Measurements from ENCODE around the gene LRRC72.
"Not testable (repeated sequence)": the region's sequence is repeated elsewhere in the genome, so short reads cannot be mapped to it uniquely, and the experiment has no call there.

LRRC72 gene

DNA sequence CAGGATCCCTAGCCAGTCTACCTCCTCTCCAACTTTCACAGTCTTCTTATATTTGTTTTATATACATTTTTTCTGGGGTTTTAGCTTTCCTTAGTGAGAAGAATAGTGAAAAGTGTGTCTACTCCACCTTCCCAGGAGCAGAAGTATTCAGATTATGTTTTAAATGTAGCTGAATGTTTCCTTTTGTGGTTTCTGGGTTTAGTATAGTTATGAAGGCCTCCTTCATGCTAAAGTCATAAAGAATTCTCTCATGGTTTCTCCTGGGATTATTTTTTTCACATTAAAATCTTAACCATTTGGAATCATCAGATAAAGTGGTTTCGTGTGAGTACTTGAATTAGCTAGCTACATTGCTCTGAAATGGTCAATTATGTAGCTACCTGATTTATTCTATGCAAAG, 68.1 kb downstream of the LRRC72 start:
- H3K4me1 ChIP-seq (ENCODE audit: control insufficient read depth, insufficient read depth, low read length) = peaks cover 2% of the 10 kb centered on the region; the same call in 1 of the 2 replicates
- H3K9me3 ChIP-seq (ENCODE audit: control insufficient read depth, insufficient read depth, low read length) = no peaks in the 10 kb centered on the region
- no peak overlapping the region for H3K4me3 ChIP-seq (ENCODE audit: low read length)
- WGBS (ENCODE audit: insufficient coverage, insufficient read length) = no CpG with 5 or more reads among the region's 1 CpG
- no peaks in the 10 kb centered on the region for H3K36me3 ChIP-seq (ENCODE audit: control insufficient read depth, insufficient read depth, low read length)
- H3K27ac ChIP-seq (ENCODE audit: low read length) = no peak overlapping the region
- DNase-seq (ENCODE audit: low read depth, low spot score) = no peak
- H3K27me3 ChIP-seq (ENCODE audit: control insufficient read depth, insufficient read depth, low read length) = no peaks in the 10 kb centered on the region

DNA sequence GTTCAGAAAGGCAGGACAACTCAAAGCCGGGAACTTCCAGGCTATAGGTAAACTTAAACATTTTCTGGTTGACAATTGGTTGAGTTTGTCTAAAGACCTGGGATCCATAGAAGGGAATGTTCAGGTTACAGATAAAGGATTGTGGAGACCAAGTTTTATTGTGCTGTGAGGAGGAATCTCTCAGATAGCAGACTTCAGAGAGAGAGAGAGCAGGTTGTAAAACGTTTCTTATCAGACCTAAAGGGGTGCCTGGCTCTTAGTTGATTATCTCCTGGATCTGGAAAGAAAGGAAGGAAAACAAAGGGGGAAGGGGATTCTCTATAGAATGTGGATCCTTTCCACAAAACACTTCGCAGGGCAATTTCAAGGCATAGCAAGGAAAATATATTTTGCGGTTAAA, 69.0 kb downstream of the LRRC72 start:
- H3K9me3 ChIP-seq (ENCODE audit: control insufficient read depth, insufficient read depth, low read length); H3K4me3 ChIP-seq (ENCODE audit: low read length); H3K4me1 ChIP-seq (ENCODE audit: control insufficient read depth, insufficient read depth, low read length); H3K36me3 ChIP-seq (ENCODE audit: control insufficient read depth, insufficient read depth, low read length); H3K27ac ChIP-seq (ENCODE audit: low read length); H3K27me3 ChIP-seq (ENCODE audit: control insufficient read depth, insufficient read depth, low read length); DNase-seq (ENCODE audit: low read depth, low spot score): not testable (repeated sequence)
- WGBS (ENCODE audit: insufficient coverage, insufficient read length) = no CpG with 5 or more reads among the region's 4 CpGs

DNA sequence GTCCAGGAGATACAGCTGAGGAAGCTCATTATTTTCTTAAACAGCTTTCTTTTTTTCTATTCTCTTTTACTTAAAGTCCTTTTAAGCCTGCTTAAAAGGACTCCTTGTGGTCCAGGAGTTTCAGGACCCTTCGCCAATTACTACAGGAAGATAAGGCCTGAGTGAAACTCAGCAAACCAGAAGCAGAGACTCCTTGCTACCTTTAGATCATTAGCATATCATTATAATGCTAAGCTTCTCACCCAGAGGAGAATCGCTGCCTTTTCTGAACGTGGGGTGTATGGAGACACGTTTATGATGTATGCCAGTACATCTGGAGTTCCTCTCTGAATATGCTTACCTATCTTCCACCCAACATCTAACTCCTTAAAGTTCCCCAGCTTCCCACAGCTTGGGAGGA, 71.4 kb downstream of the LRRC72 start:
- WGBS (ENCODE audit: insufficient coverage, insufficient read length) = no CpG with 5 or more reads among the region's 4 CpGs
- H3K9me3 ChIP-seq (ENCODE audit: control insufficient read depth, insufficient read depth, low read length) = no peaks in the 10 kb centered on the region
- no peak overlapping the region for H3K4me3 ChIP-seq (ENCODE audit: low read length)
- H3K27ac ChIP-seq (ENCODE audit: low read length) = no peak overlapping the region
- no peaks in the 10 kb centered on the region for H3K27me3 ChIP-seq (ENCODE audit: control insufficient read depth, insufficient read depth, low read length)
- peaks cover 2% of the 10 kb centered on the region; the same call in 1 of the 2 replicates for H3K4me1 ChIP-seq (ENCODE audit: control insufficient read depth, insufficient read depth, low read length)
- no peaks in the 10 kb centered on the region for H3K36me3 ChIP-seq (ENCODE audit: control insufficient read depth, insufficient read depth, low read length)
- no peak for DNase-seq (ENCODE audit: low read depth, low spot score)

DNA sequence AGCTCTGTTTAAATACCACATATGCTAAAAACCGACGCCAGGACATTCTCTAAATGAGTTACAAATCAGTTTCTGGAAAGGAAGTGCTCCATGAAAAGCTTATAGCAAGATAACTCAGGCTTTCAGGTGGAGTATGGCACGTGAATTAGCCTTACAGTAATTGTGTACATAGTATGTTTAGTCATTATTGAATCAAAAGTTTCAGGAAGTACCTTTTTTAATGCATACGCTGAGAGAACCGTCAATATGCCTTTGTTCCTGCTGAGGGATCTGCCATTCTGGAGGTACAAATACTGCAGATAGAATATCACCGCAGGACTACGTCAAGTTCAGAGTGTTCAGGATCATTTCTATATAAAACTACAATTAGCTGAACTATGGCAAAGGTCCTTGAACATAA, 73.2 kb downstream of the LRRC72 start:
- no peak for DNase-seq (ENCODE audit: low read depth, low spot score)
- Histone ChIP-seq H3K27me3 (ENCODE audit: control insufficient read depth, insufficient read depth, low read length) (no peaks in the 10 kb centered on the region), H3K9me3 (ENCODE audit: control insufficient read depth, insufficient read depth, low read length) (no peaks in the 10 kb centered on the region), H3K36me3 (ENCODE audit: control insufficient read depth, insufficient read depth, low read length) (no peaks in the 10 kb centered on the region), H3K4me1 (ENCODE audit: control insufficient read depth, insufficient read depth, low read length) (peaks cover 2% of the 10 kb centered on the region; the same call in 1 of the 2 replicates), H3K4me3 (ENCODE audit: low read length) (no peak overlapping the region), H3K27ac (ENCODE audit: low read length) (no peak overlapping the region)
- WGBS (ENCODE audit: insufficient coverage, insufficient read length) = no CpG with 5 or more reads among the region's 7 CpGs

DNA sequence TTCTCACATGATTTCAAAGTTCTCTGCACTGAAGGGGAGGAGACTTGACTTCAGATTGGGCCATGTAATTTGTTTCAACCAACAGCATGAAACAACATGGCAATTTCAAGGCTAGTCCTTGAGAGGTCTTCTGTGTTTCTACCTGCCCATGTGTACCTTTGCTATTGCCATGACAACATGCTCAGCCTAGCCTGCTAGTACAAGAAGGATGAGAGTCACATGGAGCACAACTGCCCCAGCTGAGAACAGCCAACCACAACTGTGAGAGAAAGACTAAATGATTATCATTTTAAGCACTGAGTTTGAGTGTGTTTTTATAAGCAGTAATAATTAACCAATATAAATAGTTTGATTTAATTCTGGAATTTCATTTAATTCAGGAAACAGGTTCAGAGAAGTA, 77.0 kb downstream of the LRRC72 start:
- DNase-seq (ENCODE audit: low read depth, low spot score) = no peak
- H3K36me3 ChIP-seq (ENCODE audit: control insufficient read depth, insufficient read depth, low read length) = no peaks in the 10 kb centered on the region
- no peaks in the 10 kb centered on the region for H3K9me3 ChIP-seq (ENCODE audit: control insufficient read depth, insufficient read depth, low read length)
- no peaks in the 10 kb centered on the region for H3K27me3 ChIP-seq (ENCODE audit: control insufficient read depth, insufficient read depth, low read length)
- no peak overlapping the region for H3K27ac ChIP-seq (ENCODE audit: low read length)
- H3K4me3 ChIP-seq (ENCODE audit: low read length) = no peak overlapping the region
- H3K4me1 ChIP-seq (ENCODE audit: control insufficient read depth, insufficient read depth, low read length) = no peaks in the 10 kb centered on the region

DNA sequence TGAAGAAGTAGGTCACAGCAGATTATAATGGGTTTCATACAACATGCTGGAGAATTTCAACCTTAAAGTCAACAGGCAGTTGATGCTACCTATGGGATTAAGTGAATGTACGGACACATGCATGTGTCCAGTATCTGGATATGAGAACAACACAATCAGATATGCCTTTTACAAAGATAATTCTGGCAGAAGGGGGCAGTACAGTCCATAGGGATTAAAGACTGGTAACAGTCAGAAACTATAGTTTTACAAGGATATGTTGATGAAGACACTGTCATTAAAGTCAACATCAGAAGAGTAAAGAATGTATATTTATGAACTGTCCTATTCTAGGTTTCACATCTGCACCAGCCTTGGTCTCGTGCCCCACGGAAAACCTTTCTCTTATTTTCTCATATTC, 77.4 kb downstream of the LRRC72 start:
- H3K9me3 ChIP-seq (ENCODE audit: control insufficient read depth, insufficient read depth, low read length) = no peaks in the 10 kb centered on the region
- H3K36me3 ChIP-seq (ENCODE audit: control insufficient read depth, insufficient read depth, low read length) = no peaks in the 10 kb centered on the region
- H3K4me3 ChIP-seq (ENCODE audit: low read length) = no peak overlapping the region
- WGBS (ENCODE audit: insufficient coverage, insufficient read length) = no CpG with 5 or more reads among the region's 3 CpGs
- DNase-seq (ENCODE audit: low read depth, low spot score) = no peak
- no peaks in the 10 kb centered on the region for H3K4me1 ChIP-seq (ENCODE audit: control insufficient read depth, insufficient read depth, low read length)
- no peak overlapping the region for H3K27ac ChIP-seq (ENCODE audit: low read length)
- H3K27me3 ChIP-seq (ENCODE audit: control insufficient read depth, insufficient read depth, low read length) = no peaks in the 10 kb centered on the region

DNA sequence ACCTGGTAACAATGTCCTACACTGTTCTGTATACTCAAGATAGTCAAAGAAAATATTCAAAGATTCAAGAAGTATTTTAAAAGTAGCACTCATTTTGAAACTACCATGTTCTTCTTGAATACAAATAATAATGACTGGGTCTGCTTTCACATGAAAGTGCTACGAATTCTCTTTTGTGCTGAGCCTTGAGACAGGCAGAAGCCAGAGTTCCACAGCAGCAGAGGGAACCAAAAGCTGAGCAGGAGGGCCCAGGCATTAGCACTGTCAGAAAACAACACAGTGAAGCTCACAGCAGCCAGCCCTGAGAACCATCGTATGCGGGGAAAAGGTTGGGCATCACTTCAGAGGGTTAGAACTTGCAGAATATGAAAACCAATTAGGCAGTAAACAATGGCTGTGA, 80.1 kb downstream of the LRRC72 start:
- H3K27me3 ChIP-seq (ENCODE audit: control insufficient read depth, insufficient read depth, low read length) = no peaks in the 10 kb centered on the region
- no peaks in the 10 kb centered on the region for H3K36me3 ChIP-seq (ENCODE audit: control insufficient read depth, insufficient read depth, low read length)
- H3K9me3 ChIP-seq (ENCODE audit: control insufficient read depth, insufficient read depth, low read length) = no peaks in the 10 kb centered on the region
- H3K4me3 ChIP-seq (ENCODE audit: low read length) = no peak overlapping the region
- WGBS (ENCODE audit: insufficient coverage, insufficient read length) = no CpG with 5 or more reads among the region's 3 CpGs
- H3K4me1 ChIP-seq (ENCODE audit: control insufficient read depth, insufficient read depth, low read length) = no peaks in the 10 kb centered on the region
- no peak overlapping the region for H3K27ac ChIP-seq (ENCODE audit: low read length)
- DNase-seq (ENCODE audit: low read depth, low spot score) = no peak

DNA sequence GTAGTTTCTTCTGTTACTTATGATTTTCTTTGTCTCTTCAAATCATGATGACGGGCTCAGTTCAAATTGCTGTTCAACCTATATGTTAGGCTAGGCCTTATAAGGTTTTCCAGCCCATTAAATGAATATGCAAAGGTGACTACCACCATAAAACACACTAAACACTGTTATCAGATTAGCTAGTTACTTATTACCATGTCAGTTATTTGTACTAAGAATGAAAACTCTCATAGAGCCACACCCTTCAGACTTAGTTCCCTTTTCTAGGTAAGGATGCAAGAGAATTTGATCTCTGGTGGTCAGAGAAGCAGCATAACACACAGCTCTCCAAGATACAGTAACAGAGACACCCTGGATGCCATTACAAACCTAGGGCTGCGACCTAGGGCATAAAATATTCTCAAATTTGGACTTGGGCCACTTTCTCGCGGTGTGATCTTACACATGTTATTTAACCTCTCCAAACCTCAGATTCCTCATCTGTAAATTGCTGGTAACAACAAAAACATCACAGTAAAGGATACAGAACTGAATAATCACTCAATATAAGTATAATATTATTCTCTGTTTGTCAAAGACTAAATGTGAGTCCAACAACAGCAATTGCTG, 83.3 kb downstream of the LRRC72 start:
- H3K27me3 ChIP-seq (ENCODE audit: control insufficient read depth, insufficient read depth, low read length) = no peaks in the 10 kb centered on the region
- H3K4me3 ChIP-seq (ENCODE audit: low read length) = no peak overlapping the region
- WGBS (ENCODE audit: insufficient coverage, insufficient read length) = no CpG with 5 or more reads among the region's 4 CpGs
- no peaks in the 10 kb centered on the region; the same call in 1 of the 2 replicates for H3K36me3 ChIP-seq (ENCODE audit: control insufficient read depth, insufficient read depth, low read length)
- no peak for DNase-seq (ENCODE audit: low read depth, low spot score)
- H3K4me1 ChIP-seq (ENCODE audit: control insufficient read depth, insufficient read depth, low read length) = no peaks in the 10 kb centered on the region
- H3K27ac ChIP-seq (ENCODE audit: low read length) = no peak overlapping the region
- H3K9me3 ChIP-seq (ENCODE audit: control insufficient read depth, insufficient read depth, low read length) = no peaks in the 10 kb centered on the region

DNA sequence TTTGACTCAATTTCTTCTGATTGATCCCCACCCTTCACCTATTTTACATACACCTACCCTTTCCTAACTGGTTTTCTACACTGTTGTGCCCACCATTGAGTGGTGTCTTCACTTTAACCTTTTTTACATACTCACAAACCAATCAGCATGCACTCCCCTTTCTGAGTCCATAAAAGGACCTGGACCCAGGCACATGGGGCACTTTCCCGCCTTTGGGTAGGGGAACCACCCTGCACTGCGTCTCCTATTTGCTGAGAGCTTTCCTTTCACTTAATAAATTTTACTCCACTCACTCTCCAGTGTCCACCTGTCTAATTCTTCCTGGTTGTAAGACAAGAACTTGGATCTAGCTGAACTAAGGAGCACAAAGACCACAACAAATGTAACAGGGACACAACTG, 85.1 kb downstream of the LRRC72 start:
- H3K27me3 ChIP-seq (ENCODE audit: control insufficient read depth, insufficient read depth, low read length) = no peaks in the 10 kb centered on the region
- no peaks in the 10 kb centered on the region for H3K9me3 ChIP-seq (ENCODE audit: control insufficient read depth, insufficient read depth, low read length)
- no peak for DNase-seq (ENCODE audit: low read depth, low spot score)
- no peak overlapping the region for H3K4me3 ChIP-seq (ENCODE audit: low read length)
- no peaks in the 10 kb centered on the region; the same call in 1 of the 2 replicates for H3K36me3 ChIP-seq (ENCODE audit: control insufficient read depth, insufficient read depth, low read length)
- 0 out of 2 replicates have a peak, but pooled peaks cover under 1% of the 10 kb centered on the region for H3K4me1 ChIP-seq (ENCODE audit: control insufficient read depth, insufficient read depth, low read length)
- no peak overlapping the region for H3K27ac ChIP-seq (ENCODE audit: low read length)
- WGBS (ENCODE audit: insufficient coverage, insufficient read length) = no CpG with 5 or more reads among the region's 2 CpGs

DNA sequence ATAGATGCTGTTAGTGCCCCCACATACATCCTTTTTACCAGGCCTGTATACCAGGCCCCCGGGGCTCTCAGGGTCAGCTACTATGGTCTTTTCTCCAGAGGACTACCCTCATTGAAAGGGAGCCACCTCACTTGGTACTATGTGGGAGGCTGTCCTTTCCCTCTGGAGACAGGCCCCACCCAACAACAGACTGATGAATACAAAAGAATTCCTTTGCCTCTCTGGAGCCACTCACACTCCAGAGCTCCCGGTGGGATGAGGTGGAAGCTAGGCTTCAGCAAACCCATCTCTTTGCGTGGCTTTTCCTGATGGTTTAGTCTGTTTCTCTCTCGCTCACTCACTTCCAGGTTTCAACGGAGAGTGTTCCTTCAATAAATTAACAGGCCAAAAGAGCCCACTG, 88.6 kb downstream of the LRRC72 start:
- Histone ChIP-seq H3K4me3 (ENCODE audit: low read length) (no peak overlapping the region), H3K27me3 (ENCODE audit: control insufficient read depth, insufficient read depth, low read length) (no peaks in the 10 kb centered on the region), H3K36me3 (ENCODE audit: control insufficient read depth, insufficient read depth, low read length) (no peaks in the 10 kb centered on the region; the same call in 1 of the 2 replicates), H3K4me1 (ENCODE audit: control insufficient read depth, insufficient read depth, low read length) (0 out of 2 replicates have a peak, but pooled peaks cover 2% of the 10 kb centered on the region), H3K27ac (ENCODE audit: low read length) (no peak overlapping the region), H3K9me3 (ENCODE audit: control insufficient read depth, insufficient read depth, low read length) (no peaks in the 10 kb centered on the region)
- no peak for DNase-seq (ENCODE audit: low read depth, low spot score)
- WGBS (ENCODE audit: insufficient coverage, insufficient read length) = no CpG with 5 or more reads among the region's 5 CpGs

DNA sequence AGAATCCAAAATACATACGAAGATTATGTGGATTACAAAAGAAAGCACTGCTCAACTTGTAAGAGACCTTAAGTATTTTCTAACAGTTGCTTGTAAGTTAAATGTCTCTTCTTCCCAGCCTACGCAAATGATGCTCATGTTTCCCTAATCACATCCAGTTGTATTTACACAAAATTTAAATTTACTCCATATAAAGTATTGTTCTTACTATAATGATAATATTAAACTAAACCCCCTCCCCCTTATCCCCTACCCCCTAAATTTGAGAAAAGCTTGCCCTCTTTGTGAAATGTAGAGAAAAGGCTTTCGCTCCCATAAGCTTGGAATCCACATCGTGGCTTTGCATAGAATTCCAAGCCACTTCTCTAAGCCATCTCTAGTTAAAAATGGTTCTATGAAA, 89.5 kb downstream of the LRRC72 start:
- WGBS (ENCODE audit: insufficient coverage, insufficient read length) = no CpG with 5 or more reads among the region's 4 CpGs
- 0 out of 2 replicates have a peak, but pooled peaks cover 2% of the 10 kb centered on the region for H3K4me1 ChIP-seq (ENCODE audit: control insufficient read depth, insufficient read depth, low read length)
- H3K27ac ChIP-seq (ENCODE audit: low read length) = no peak overlapping the region
- no peaks in the 10 kb centered on the region; the same call in 1 of the 2 replicates for H3K36me3 ChIP-seq (ENCODE audit: control insufficient read depth, insufficient read depth, low read length)
- DNase-seq (ENCODE audit: low read depth, low spot score) = no peak
- no peaks in the 10 kb centered on the region for H3K9me3 ChIP-seq (ENCODE audit: control insufficient read depth, insufficient read depth, low read length)
- H3K27me3 ChIP-seq (ENCODE audit: control insufficient read depth, insufficient read depth, low read length) = no peaks in the 10 kb centered on the region
- no peak overlapping the region for H3K4me3 ChIP-seq (ENCODE audit: low read length)
